Keratinocyte (primary cell): Measurements from ENCODE around the gene CREB5. TPM values are rescaled to one million over a fixed set of nuclear protein-coding genes. Genes with fewer than 3 reads are reported as not detected.

Source experiments
- DNase-seq: peaks from one replicate; pipeline ENCODE4 v3.0.0-alpha.2; 2011; ENCODE audit warnings: low read depth, missing footprints, low spot score
- FAIRE-seq: peaks from 2 replicates; lab custom pipeline; 2011; peaks lifted over from hg19 to GRCh38; lab: Jason Lieb, UNC
- H2AFZ ChIP-seq: 2 replicates; pipeline ENCODE4 v1.6.0; 2012; ENCODE audit warnings: low read length, control low read depth, inconsistent platforms; ENCODE audit not compliant: control insufficient read depth
- H3K27ac ChIP-seq: 2 replicates; pipeline ENCODE4 v1.5.1; 2011; ENCODE audit warnings: low read length; ENCODE audit not compliant: control insufficient read depth, insufficient read depth
- H3K27me3 ChIP-seq: 3 replicates; pipeline ENCODE4 v1.6.0; 2011; ENCODE audit warnings: low read length; ENCODE audit not compliant: control insufficient read depth, insufficient read depth; ENCODE audit errors: extremely low read depth
- H3K36me3 ChIP-seq, 2 experiments: 2 replicates in 1 of 2; 3 replicates in 1 of 2; pipeline ENCODE4 v1.5.1; 2011; ENCODE audit warnings: low read length in 2 of 2, mild to moderate bottlenecking in 1 of 2; ENCODE audit not compliant: control insufficient read depth in 2 of 2, insufficient read depth in 2 of 2; ENCODE audit errors: extremely low read depth in 1 of 2
- H3K4me1 ChIP-seq: 3 replicates; pipeline ENCODE4 v1.5.1; 2011; ENCODE audit warnings: low read length; ENCODE audit not compliant: control insufficient read depth, insufficient read depth; ENCODE audit errors: extremely low read depth
- H3K4me2 ChIP-seq: 3 replicates; pipeline ENCODE4 v1.6.0; 2011; ENCODE audit warnings: low read depth, low read length; ENCODE audit not compliant: control insufficient read depth, insufficient read depth; ENCODE audit errors: extremely low read depth
- H3K4me3 ChIP-seq, 3 experiments: fragments of 200-600 bp in 1 of 3; sonication (generic) in 1 of 3; 2 replicates in 2 of 3; 3 replicates in 1 of 3; pipeline ENCODE4 v1.5.1; 2011 to 2016; ENCODE audit warnings: low read length in 3 of 3, mild to moderate bottlenecking in 3 of 3, control low read depth in 2 of 3, inconsistent platforms in 1 of 3, low read depth in 1 of 3, mixed read lengths in 1 of 3, mixed run types in 1 of 3, moderate library complexity in 1 of 3; ENCODE audit not compliant: control insufficient read depth in 2 of 3, insufficient read depth in 2 of 3; ENCODE audit errors: extremely low read depth in 1 of 3
- H3K79me2 ChIP-seq: 2 replicates; pipeline ENCODE4 v1.6.0; 2012; ENCODE audit warnings: low read length; ENCODE audit not compliant: control insufficient read depth, insufficient read depth
- H3K9ac ChIP-seq: 3 replicates; pipeline ENCODE4 v1.6.0; 2011; ENCODE audit warnings: low read length; ENCODE audit not compliant: control insufficient read depth, insufficient read depth; ENCODE audit errors: extremely low read depth
- H3K9me1 ChIP-seq: 3 replicates; pipeline ENCODE4 v1.6.0; 2011; ENCODE audit warnings: low read length; ENCODE audit not compliant: control insufficient read depth, insufficient read depth; ENCODE audit errors: extremely low read depth
- H3K9me3 ChIP-seq: 2 replicates; pipeline ENCODE4 v1.5.1; 2012; ENCODE audit warnings: low read depth, low read length; ENCODE audit not compliant: control insufficient read depth
- H4K20me1 ChIP-seq: 3 replicates; pipeline ENCODE4 v1.6.0; 2011; ENCODE audit warnings: low read length; ENCODE audit not compliant: control insufficient read depth, insufficient read depth; ENCODE audit errors: extremely low read depth
- EZH2 ChIP-seq: IDR thresholded peaks from one replicate; pipeline ENCODE4 v1.6.1; 2012; ENCODE audit warnings: inconsistent platforms, mild to moderate bottlenecking, low read length, moderate library complexity
- dilution Hi-C: fragments of 300-500 bp; cut with MboI; formaldehyde crosslinking; loops from one replicate; pipeline ENCODE4 v1.7.0; 2020; ENCODE audit warnings: low sequenced_read_pairs; ENCODE audit not compliant: extremely low pct_ligation_motif_present
- polyA plus RNA-seq, 5 experiments: library from polyadenylated mRNA; depleted of rRNA in 3 of 5; stranded (reverse) in 3 of 5; stranded (forward) in 1 of 5; unstranded in 1 of 5; fragments of >200 nt; gene quantifications; 1 replicate in 1 of 5; 2 replicates in 3 of 5; 3 replicates in 1 of 5; pipeline versions ENCODE4 v1.2.1 to v1.2.3, GENCODE V29; 2011 to 2012; ENCODE audit warnings: missing spikeins in 2 of 5, low read depth in 1 of 5, low replicate concordance in 1 of 5
- TF ChIP-seq, protein P1 (sequence below), 3 experiments: IDR thresholded peaks in 1 of 3; conservative IDR thresholded peaks in 1 of 3; optimal IDR thresholded peaks in 1 of 3; 2 replicates in 2 of 3; 3 replicates in 1 of 3; pipeline versions ENCODE3 to v1.5.1; 2011; ENCODE audit warnings: low read length in 3 of 3, mild to moderate bottlenecking in 3 of 3, moderate library complexity in 2 of 3, control low read depth in 1 of 3, inconsistent platforms in 1 of 3; ENCODE audit not compliant: insufficient read depth in 2 of 3; ENCODE audit errors: extremely low read depth in 1 of 3

CREB5 gene
- polyA plus RNA-seq, 1 donor (not counting 4 experiments of a cell fraction or from before 2014, with no cell fraction given), result 7.9 TPM

DNA sequence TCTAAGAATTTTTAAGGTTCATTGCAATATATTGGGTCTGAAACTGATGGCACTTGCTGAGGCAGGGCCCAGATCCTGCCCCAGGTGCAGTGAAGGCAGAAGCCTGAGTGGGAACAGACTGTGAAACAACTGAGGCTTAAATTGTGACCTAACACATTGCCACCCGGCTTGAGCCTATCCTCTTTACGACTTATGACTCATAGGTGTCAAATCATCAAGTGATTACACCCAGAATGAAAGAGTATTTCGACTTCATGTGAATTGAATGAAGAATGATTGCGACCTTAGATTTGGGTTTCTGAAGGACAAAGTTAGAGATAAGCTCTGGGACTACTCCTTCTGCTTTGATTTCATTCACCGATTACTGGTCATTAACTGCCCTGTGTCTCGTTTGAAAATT, 200.9 kb downstream of the CREB5 start:
- Histone ChIP-seq H3K9ac (no peak overlapping the region), H3K4me1 (peaks cover 16% of the 10 kb centered on the region), H3K9me1 (no peaks in the 10 kb centered on the region), H2AFZ (no peak overlapping the region), H3K9me3 (no peaks in the 10 kb centered on the region), H3K27me3 (no peaks in the 10 kb centered on the region), H3K36me3 (no peaks in the 10 kb centered on the region), H3K27ac (no peak overlapping the region), H3K79me2 (no peaks in the 10 kb centered on the region), H4K20me1 (no peaks in the 10 kb centered on the region), H3K4me3 (no peak overlapping the region), H3K4me2 (no peak overlapping the region)
- dilution Hi-C loops, result no loop called here
- peak; percentile 60 for FAIRE-seq
- no peak for DNase-seq
- TF ChIP-seq EZH2, result no peak
- TF ChIP-seq, protein P1, sequence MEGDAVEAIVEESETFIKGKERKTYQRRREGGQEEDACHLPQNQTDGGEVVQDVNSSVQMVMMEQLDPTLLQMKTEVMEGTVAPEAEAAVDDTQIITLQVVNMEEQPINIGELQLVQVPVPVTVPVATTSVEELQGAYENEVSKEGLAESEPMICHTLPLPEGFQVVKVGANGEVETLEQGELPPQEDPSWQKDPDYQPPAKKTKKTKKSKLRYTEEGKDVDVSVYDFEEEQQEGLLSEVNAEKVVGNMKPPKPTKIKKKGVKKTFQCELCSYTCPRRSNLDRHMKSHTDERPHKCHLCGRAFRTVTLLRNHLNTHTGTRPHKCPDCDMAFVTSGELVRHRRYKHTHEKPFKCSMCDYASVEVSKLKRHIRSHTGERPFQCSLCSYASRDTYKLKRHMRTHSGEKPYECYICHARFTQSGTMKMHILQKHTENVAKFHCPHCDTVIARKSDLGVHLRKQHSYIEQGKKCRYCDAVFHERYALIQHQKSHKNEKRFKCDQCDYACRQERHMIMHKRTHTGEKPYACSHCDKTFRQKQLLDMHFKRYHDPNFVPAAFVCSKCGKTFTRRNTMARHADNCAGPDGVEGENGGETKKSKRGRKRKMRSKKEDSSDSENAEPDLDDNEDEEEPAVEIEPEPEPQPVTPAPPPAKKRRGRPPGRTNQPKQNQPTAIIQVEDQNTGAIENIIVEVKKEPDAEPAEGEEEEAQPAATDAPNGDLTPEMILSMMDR (optimal IDR thresholded peaks at IDR 0.05 in 1 of 3, IDR thresholded peaks at IDR 0.05 in 1 of 3, conservative IDR thresholded peaks at IDR 0.05 in 1 of 3; ENCODE audit: extremely low read depth in 1 of 3, insufficient read depth in 2 of 3, low read length in 3 of 3), result no peak

DNA sequence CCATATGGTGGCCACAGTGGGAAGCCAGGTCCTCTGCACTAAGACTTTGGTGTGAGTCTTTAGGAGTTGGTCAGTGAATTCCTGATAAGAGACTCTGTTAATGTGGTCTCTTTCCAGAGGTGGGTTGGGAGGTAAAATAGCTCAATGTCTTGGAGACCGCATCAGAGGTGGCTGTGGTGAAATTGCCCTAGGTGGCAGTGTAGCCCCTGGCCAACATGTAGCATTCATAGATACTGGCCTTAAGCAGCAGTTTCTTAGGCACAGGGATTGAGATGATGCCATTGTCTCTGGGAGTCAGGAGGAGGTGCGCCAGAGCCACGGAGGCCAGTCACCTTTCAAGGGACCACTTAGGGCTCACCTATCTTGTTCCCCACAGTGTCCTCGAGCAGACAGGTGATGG, 202.8 kb downstream of the CREB5 start:
- Histone ChIP-seq H3K4me3 (no peak overlapping the region), H3K27me3 (no peaks in the 10 kb centered on the region), H3K9ac (no peak overlapping the region), H3K79me2 (no peaks in the 10 kb centered on the region), H3K9me3 (no peaks in the 10 kb centered on the region), H3K36me3 (no peaks in the 10 kb centered on the region), H3K27ac (no peak overlapping the region), H3K4me1 (peaks cover 16% of the 10 kb centered on the region), H2AFZ (no peak overlapping the region), H3K9me1 (no peaks in the 10 kb centered on the region), H3K4me2 (no peak overlapping the region), H4K20me1 (no peaks in the 10 kb centered on the region)
- no peak for TF ChIP-seq EZH2
- TF ChIP-seq, protein P1 (optimal IDR thresholded peaks at IDR 0.05 in 1 of 3, IDR thresholded peaks at IDR 0.05 in 1 of 3, conservative IDR thresholded peaks at IDR 0.05 in 1 of 3; ENCODE audit: extremely low read depth in 1 of 3, insufficient read depth in 2 of 3, low read length in 3 of 3), result peak in 1 of 3 experiments; percentile 33
- dilution Hi-C loops, result no loop called here
- no peak for DNase-seq
- FAIRE-seq, result no peak
